Right hindlimb (tissue), 1 donor: ENCODE measurements around the gene KIAA1755.

Source experiments
- DNase-seq: peaks from one replicate; pipeline ENCODE4 v3.0.0-alpha.2; 2018

Gene KIAA1755

DNA sequence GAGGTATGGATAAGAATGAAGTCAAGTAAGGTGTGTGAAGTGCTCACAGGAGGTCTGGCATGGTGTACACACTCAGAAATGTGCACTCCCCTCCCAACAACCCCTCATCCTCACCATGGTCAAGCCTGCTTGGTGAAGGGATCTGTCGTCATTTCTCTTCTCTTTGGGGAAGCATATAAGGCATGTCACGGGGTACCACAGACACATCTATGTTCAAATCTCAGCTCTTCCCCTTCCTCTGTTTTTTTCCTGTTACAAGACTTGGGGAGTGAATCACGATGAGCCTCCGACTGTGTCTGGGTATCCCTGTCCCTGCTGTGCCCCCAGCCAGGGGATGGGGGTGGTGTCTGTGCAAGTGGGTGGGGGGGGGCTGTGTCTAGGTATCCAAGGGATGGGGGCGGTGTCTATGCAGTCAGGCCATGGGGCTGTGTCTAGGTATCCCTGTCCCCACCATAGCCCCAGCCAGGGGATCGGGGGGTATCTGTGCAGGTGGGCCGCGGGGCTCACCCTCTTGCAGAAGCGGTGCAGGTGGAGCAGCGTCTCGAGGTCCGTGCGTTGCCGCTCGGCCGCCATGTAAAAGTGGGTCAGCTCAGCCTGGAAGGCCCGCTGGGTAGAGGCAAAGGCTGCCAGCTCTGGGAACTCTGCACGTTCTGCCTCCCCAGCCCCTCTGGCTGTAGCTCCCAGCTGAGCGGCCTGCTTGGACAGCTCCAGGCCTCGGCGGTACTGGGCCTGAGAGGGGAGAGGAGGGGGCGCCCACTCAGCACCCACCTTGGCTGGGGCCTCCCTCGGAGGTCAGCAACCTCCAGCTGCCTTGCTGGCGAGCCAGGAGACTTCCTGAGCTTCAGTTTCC is 43.6 kb downstream of the KIAA1755 start:
- no peak for DNase-seq

DNA sequence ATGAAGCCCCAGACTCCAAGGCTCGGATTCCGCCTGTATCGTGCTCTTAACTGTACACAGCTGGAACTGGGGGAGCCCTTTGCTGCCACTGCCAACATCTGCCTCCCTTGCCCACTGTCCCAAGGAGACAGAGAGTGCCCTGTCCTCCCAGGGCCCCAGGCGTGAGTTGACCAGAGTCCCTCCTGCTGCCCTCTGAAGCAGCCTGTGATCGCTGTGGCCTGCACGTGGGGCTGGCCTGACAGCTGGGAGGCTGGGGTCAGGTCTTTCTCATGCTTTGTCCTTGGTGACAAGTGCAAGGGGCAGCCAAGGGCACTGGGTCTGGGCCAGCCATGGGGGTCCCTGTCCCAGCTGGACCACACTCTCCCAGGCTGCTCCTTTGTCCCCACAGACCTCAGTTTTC is 44.3 kb downstream of the KIAA1755 start:
- DNase-seq: no peak

DNA sequence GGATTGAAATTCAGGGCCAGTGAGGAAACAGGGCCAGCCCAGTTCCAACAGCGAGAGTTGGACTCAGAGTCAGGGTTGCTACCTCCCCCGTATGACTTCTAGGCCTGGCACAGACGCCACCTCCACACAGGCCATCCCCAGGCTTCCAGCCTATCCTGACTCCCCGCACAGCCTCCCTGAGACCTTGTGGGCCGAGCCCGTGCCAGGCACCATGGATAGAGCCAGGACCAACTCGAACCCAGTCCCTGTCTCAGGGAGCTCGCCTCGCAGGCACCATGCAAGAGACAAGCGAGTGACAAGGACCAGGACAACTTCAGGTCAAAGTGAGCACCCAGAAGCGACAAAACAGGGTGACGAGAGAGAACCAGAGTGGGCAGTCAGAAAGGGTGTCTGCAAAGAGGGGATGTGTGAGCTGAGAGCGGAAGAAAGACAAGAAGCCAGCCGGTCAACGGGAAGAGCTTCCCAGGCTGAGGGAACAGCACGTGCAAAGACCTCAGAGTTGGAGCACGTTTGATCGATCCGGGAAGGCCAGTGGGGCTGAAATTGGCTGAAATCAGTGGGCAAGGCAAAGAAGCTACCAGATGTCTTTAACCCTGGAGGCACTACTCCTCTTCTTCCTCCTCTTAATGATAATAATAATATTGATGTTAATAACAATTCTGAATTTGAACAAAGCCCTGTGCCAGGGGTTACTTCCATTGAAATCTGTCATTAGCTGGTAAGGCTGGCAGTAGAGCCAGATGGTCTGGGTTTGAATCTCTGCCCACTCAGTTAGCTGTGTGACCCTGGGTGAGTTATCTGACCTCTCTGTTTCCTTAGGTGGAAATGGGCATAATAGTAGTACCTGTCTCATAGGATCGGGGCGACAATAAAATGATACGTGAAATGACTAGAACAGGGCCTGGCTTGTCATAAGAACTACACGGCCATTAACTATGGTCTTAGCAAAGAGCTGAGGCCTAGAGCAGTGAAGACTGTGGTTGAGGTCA is 45.0 kb downstream of the KIAA1755 start:
- DNase-seq: no peak

DNA sequence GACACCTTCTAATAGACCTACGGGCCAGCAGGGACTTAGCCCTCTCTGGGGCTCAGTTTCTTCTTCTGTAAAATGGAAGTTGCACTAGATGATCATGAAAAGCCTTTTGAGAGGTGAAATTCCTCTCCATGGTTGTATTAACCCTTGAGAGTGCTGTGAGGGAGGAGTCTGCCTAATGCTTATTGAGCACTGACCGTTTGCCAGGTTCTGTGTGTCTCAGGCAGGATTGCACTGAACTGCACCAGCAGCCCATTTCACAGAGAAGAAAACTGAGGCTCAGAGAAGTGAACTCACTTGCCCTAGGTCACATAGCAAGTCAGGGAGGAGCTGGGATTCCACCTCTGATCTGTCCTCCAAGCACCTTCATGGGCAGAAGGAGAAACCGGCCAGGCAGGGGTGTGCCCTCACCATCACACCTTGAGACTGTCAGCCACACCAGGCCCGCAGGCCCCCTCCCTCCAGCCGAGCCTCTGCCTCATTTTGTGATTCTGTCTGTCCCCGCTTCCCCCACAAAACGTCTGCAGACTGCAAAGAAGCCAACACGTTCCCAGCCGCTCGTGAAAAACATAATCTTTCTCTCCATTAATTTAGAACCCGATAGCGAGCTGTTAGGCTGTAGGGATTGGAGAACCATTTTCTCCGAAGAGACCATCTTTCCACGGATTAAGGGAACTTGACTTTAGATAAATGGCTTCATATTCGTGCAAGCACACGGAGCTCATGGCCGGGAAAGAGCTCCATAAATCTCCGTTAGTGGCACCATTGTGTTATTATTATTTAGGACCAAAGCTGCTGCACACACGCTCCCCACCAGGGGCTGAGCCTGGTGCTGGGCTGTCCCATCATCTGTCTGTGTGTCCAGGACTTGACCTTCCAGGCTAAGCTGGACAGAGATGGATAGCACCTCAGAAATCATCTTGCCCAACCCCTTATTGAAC is 46.0 kb downstream of the KIAA1755 start:
- DNase-seq: no peak

DNA sequence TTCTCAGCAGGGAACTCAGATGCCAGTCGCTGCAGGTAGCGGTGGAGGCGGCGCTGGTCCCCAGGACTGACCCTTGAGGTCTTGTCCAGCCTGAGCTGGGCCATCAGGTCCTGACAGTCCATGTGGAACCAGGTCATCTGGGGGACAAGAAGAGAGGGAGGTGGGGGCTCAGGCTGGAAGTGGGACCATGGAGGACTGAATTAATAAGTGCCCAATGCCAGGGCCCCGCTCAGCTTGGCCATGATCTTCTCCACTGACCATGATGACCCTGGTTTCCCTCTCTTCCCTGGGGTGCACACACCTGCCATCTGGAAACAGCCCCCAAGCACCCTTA is 47.0 kb downstream of the KIAA1755 start:
- DNase-seq: no peak

DNA sequence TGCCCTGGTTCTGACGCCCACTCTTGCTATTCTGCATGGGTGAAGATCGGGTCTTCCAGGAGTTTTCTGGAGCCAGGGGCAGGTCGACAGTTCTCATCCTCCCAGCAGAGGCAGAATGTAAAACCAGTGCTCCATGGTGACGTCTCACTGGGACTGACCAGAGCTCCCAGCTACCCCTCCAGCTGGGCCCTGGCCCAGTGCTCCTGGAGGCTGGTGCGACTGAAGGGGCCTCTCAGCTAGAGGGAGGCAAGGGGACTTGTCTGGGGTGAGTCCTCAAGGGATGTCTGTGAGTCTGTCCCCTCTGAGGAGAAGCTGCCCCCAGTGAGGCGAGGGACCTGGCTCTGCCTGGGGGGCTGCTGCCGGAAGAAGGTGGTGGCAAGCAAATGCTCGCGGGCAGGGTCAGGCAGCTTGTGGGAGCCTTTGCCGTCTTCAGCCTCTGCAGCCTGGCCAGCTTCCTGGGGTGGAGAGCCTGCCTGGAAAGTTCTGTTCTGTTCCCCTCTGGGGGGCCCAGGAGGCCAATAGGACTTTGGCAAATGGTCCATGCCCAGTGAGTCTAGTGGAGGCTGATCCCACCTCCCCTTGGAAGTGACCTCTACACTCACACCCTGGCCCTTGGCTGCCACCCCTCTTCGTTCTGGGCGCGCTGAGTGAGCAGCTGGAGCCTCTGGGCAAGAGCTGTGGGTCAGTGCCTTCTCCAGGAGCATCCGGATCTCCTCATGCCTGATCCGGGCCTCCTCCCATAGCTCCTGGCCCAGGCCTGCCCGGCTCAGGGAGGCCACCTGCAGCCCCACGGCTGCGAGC is 47.5 kb downstream of the KIAA1755 start:
- DNase-seq: no peak

DNA sequence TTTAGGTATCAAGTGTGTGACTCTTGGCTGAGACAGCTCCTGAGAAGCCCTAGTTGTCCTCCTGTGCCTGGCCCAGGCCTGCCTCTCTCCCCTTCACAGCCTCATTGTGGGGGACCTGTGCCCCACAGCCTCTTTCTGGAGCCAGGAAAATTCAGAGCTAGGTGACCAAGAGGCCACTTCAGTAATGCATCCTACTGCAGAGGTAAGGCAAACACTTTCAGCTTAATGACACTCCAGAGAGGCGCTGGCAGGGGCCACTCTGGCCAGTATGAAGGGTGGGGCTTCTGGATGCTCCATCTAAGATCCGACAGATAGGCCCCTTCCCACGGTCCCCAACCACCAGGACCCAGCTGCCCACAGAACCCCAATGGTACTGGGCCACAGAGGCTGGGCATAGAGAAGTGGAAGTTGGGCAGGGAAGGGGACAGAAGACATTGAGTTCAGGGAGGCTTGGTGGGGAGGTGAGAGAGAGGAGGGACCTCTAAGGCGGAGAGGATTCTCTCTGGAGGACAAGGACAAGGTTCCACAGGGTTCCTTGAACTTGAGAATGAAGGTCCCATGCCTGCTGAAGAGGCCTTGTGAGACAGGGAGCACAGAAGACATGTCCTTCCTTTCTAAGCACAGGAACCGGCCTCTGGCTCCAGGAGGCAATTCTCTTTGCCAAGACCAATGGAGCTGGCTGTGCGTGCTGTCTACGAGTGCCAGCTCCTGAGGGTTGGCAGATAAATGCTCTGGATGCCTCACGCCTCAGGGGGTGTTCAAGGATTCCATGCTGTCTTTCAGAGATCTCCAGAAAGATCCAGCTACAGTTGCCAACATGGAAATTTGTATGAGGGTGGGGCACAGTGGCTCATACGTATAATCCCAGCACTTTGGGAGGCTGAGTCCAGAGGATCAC is 49.1 kb downstream of the KIAA1755 start:
- no peak for DNase-seq

DNA sequence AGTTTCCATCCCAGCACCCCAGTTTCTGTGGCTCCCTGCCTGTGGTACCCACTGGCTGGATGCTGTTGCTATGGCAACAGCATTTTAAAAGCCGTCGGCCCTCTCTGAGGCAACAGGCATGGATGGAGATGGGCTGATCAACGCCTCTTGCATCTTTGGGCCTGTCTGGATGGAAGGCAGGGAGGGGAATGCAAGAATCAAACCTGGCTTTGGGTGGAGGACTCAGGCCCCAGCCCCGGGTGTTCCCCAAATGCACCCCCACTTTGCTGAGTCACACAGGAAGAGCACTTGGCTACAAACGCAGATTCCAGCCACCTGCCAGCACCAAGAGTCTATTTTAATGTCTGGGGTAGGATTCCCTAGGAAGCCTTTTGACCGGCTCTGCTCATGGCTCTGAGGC is 49.8 kb downstream of the KIAA1755 start:
- DNase-seq: no peak

DNA sequence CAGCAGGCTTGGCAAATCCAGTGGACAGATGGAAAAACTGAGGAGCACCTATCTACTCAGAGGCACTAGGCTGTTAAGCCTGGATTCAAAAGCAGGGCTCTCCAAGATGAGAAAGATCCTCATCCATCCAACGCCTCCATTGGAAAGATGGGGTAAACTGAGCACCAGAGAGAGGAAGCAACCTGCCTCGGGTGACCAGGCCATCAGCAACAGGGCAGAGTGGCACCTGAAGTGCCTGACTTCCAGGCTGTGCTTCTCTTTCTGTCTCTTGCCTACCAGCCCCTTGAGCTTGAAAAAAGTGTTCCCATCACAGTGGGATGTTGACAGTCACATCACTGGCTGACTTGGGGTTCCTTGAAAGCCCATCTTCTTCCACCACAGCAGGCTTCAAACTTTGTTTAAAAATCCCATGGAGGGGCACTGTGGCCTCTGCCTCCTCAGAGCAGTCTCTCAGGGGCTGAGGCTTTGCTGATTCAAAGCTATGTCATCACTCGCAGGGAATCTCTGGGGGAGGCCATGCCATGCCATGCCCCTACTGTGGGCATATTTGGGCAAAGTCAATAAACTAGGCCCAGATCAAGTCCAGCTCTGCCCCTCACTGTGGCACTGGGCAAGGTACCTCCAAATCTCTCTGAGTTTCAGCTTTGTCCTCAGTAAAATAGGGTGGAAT is 50.7 kb downstream of the KIAA1755 start:
- peak; percentile 16 for DNase-seq

DNA sequence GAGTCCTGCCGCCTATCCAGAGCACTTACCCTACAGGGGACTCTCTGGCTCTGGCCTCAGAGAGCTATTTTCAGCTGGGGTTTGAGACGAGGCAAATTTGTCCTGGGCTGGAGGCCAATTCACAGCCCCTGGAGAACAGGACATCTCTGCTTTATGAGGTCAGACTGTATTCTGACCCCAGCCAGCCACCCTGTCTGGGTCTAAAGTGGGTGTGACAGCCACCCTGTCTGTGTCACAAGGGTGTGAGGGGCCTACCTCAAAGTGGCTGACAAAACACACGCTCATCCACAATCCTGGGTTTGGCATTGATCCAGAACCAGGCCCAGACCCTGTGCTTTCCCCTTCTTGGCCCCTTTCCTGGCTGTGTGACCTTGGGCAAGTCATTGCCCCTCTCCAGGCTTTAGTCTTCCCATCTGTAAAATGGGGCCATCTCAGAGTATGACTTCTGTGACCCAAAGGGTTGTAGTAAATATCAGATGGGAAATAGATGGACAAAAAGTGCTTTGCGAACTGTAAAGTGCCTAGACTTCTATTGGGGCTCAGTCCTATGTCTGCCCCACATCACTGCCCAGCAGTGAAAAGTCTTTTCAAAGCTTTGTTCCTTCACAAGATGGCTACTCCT is 51.4 kb downstream of the KIAA1755 start:
- peak; percentile 57 for DNase-seq

DNA sequence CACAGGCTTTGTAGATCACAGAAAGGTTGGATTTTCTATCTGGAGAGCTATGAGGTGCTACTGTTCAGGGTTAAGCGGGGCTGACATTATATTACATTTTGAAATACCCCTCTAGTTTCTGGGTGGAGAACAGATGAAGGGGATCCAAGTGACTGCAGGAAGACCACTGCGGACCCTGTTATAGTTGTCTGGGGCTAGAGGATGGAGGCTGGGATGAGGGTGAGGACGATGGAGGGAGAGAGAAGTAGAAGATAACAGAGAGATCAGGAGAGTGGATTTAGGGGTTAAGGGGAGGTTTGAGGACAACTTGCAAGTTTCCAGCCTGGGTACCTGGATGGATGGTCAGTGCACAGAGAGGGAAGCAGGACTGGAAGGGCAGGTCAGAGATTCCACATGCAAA is 52.0 kb downstream of the KIAA1755 start:
- no peak for DNase-seq

DNA sequence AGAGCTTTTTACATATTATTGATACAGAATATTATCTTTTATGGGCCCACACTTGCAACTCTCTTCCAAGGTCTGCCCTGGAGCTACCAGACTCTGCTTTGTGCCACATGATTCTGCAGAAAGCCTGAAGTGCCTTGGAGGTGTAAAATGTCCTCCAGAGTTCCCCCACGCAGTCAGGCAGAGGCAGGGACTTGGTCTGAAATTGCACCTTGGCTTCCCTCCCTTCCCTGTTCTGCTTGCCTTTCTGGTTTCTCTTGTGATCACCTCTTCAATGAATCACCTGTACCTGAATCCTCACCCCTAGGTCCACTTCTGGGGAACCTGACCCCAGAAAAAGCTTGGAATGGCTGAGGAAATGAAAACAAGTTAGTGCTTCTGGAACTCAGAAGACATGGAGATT is 52.4 kb downstream of the KIAA1755 start:
- DNase-seq: peak; percentile 6

DNA sequence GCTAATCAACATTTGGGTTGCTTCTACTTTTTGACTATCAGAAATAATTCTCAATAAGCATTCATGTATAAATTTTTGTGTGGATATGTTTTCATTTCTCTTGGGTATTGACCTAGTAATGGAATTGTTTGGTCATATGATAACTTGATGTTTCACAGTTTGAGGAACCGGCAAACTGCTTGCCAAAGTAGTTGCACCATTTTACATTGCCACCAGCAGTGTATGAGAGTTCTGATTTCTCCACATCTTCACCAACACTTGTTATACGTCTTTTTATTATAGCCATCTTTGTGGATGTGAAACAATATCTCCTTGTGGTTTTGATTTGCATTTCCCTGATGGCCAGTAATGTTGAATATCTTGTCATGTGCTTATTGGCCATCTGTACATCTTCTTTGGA is 52.9 kb downstream of the KIAA1755 start:
- peak; percentile 3 for DNase-seq

DNA sequence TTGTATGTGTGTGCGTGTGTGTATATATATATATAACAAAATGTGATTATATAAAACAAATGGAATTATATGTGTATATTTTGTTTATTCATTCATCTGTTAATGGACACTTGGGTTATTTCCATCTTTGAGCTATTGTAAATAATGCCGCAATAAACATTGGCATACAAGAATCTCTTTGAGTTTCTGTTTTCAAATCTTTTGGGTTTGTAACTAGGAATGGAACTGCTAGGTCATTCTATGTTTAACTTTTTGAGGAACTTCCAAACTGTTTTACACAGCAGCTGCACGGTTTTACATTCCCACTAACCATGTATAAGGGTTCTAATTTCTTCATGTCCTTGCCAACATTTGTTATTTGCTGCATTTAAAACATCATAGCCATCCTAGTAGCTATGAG is 55.5 kb downstream of the KIAA1755 start:
- no peak for DNase-seq

DNA sequence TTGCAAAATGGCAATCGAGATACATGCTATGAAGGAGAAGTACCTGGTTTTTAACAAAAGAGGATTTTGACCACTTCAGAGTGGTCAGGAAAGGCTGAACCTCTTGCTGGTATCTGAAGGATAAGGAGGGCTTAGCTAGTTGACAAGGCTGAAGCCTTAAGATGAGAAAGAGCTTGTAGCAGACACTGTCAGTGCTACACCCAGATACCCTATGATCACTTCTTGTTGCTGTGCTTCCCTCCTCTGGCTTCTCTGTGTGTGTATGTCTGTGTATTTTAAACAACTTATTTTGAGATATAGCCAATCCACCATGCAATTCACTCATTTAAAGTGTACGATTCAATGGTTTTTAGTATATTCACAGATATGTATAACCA is 56.6 kb downstream of the KIAA1755 start:
- DNase-seq: no peak

DNA sequence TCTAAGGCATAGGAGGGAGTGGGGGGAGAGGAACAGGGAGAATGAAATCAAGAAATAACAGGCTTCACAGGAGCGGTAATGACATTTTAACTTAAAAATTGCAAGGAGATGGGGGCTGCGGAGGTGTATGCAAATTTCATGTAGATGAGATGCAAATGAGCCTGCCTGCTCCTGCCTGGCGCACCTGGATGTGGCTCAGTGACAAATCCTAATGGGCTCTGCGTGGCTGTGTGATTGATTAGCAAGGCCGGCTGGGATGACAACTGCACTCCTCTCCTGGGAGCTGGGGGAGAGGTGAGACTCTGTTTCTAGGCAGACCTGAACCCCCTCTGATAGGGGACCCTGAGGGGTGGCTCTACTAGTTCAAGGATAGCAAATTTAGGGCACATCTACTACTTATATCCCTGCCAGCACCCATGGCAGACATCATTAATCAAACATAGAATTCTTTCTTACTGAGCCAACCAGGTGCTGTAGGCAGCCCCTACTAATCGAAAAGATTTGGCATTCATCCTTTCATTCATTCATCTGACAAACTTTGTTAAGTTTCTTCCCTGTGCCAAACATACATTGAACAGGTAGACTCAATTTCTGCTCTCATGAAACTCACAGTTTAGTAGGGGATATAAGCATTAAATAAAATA is 57.1 kb downstream of the KIAA1755 start:
- DNase-seq: no peak

DNA sequence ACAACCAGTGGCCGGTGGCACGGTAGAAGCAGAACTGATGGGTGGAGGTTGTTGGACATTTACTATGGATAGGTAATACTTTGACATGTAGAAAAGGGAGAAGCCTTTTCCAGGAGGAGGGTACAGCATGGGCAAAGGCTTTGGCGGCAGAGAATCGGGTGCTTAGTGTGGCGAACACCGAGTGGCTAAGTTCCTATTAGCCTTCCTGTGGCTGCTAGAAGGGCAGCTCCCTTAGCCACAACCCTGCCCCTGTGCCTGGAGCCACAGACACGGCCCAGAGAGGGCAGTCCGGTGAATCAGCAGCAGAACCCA is 57.6 kb downstream of the KIAA1755 start:
- DNase-seq: peak; percentile 1

DNA sequence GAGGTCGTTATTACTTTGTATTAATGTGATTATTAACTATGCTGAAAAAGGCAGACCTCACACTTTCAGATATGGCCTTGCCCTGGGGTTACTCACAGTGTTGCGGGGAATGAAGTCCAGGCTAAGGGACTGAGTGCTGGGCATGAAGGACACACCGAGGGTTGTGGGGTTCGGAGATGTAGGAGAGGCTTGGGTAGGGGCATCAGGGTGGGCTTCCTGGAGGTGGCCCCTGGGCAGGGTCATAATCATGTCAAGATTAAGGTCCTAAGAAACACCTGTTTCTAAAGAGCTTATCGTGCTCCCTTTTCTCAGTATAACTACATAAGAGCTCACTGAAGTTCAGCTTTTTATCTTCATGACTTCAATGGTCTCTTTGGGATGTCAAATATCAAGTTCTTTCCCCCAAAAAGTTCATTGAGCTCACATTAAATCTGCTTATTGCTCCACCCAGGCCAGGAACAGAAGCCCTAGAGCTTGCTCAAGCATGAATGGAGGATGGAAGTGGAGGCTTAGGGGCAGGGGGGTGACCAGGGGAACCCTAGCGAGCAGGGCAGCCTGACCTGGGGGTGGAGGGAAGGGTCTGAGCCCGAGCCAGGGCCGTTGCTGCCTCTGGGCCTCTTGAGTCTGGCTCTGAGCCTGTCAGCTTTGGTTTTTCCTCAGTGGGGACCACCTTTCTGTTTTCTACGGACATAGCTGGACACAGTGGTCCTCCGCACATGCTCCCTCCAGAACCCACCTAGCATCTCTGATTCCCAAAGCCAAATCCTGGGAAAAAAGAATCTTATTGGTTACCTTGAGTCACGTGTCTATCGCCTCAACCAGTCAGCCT is 58.2 kb downstream of the KIAA1755 start:
- peak; percentile 7 for DNase-seq

DNA sequence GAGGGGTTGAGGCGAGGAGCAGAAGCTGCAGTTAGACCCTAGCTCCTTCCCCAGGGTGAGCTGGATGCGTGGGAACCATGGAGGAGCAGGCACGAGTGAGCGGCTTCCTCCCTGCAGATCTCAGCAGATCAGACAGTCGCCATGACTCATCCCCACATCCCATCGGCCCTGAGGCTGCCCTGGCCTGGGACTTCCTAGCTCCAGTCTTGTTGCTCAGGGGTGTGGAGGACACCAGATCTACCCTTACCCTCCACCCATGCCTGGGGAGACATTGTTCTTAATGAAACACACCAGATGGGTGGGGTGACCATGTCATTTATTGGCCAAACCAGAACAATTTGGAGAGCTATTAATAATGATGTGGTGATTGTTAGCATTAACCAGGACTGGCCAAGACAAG is 59.2 kb downstream of the KIAA1755 start:
- peak; percentile 24 for DNase-seq
